IPS-18a (cell line): ENCODE measurements around the gene EXOC7.
A peak's percentile ranks its signal among the peaks of the same experiment; 100 is the strongest.
"Not testable (repeated sequence)": the region's sequence is repeated elsewhere in the genome, so short reads cannot be mapped to it uniquely, and the experiment has no call there.

ENCODE experiments used
- H3K27ac ChIP-seq: one replicate; pipeline ENCODE4 v1.5.1; 2013; ENCODE audit warnings: low read length
- H3K27me3 ChIP-seq: one replicate; pipeline ENCODE4 v1.6.1; 2013; ENCODE audit warnings: mild to moderate bottlenecking, low read length; ENCODE audit not compliant: control insufficient read depth, insufficient read depth
- H3K36me3 ChIP-seq: one replicate; pipeline ENCODE4 v1.6.1; 2013; ENCODE audit warnings: low read depth, low read length; ENCODE audit not compliant: control insufficient read depth
- H3K4me1 ChIP-seq: one replicate; pipeline ENCODE4 v1.6.1; 2013; ENCODE audit warnings: low read depth, low read length; ENCODE audit not compliant: control insufficient read depth
- H3K4me3 ChIP-seq: one replicate; pipeline ENCODE4 v1.5.1; 2013; ENCODE audit warnings: low read length
- H3K9ac ChIP-seq: one replicate; pipeline ENCODE4 v1.6.1; 2013; ENCODE audit warnings: mild to moderate bottlenecking, low read length, moderate library complexity
- H3K9me3 ChIP-seq: one replicate; pipeline ENCODE4 v1.6.1; 2013; ENCODE audit warnings: low read depth, low read length; ENCODE audit not compliant: control insufficient read depth

Gene EXOC7

GRCh38 chr17:76079956-76080767, 23.4 kb downstream of the EXOC7 start:
- H3K27ac ChIP-seq, result no peak overlapping the region
- no peaks in the 10 kb centered on the region for H3K9me3 ChIP-seq
- H3K4me1 ChIP-seq, result peaks cover 32% of the 10 kb centered on the region
- peak overlapping the region; percentile 44 for H3K9ac ChIP-seq
- peaks cover 21% of the 10 kb centered on the region for H3K36me3 ChIP-seq
- peaks cover 60% of the 10 kb centered on the region for H3K27me3 ChIP-seq
- peak overlapping the region; percentile 45 for H3K4me3 ChIP-seq

DNA sequence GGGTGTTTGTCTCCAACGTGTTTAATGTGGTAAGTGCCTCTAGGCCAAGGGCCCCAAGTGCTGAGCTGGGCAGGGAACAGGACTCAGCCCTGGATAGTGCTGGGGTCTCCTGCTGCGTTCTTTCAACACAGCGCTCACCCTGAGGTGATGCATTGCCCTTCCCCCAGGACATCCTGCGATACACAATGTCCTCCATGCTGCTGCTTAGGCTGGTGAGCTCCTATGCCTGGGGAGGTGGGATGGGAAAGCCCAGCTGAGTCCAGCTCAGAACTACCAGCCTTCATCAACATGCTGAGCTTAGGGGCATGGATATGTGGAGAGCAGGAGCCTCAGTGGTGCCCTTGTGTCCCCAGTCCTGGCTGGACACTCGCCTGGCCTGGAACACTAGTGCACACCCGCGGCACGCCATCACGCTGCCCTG, 24.0 kb downstream of the EXOC7 start:
- no peak overlapping the region for H3K27ac ChIP-seq
- H3K36me3 ChIP-seq, result peaks cover 15% of the 10 kb centered on the region
- H3K9ac ChIP-seq, result peak overlapping the region; percentile 44
- H3K9me3 ChIP-seq, result no peaks in the 10 kb centered on the region
- peak overlapping the region; percentile 45 for H3K4me3 ChIP-seq
- peaks cover 32% of the 10 kb centered on the region for H3K4me1 ChIP-seq
- H3K27me3 ChIP-seq, result peaks cover 66% of the 10 kb centered on the region

- Histone ChIP-seq H3K4me1 (peaks cover 32% of the 10 kb centered on the region), H3K27me3 (peaks cover 72% of the 10 kb centered on the region), H3K4me3 (peak within 1 kb of the TSS; percentile 45)
Observed at GRCh38 chr17:76078860-76079534, 24.6 kb downstream of the EXOC7 start, which contains the start of gene ZACN. TSS of gene ZACN (plus strand) at chr17:76079182. CDS start at chr17:76079265, 83 bp downstream.

DNA sequence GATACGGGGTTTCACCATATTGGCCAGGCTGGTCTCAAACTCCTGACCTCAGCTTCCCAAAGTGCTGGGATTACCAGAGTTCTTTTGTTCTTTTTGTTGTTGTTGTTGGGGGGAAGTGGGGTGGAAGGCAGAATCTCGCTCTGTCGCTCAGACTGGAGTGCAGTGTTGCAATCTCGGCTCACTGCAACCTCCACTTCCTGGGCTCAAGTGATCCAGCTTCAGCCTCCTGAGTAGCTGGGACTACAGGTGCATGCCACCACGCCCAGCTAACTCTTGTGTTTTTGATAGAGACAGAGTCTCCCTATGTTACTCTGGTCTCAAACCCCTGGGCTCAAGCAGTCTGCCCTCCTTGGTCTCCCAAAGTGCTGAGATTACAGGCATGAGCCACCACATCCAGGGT, 25.2 kb downstream of the EXOC7 start:
- not testable (repeated sequence) for H3K27ac ChIP-seq, H3K9ac ChIP-seq, H3K9me3 ChIP-seq, H3K4me3 ChIP-seq, H3K36me3 ChIP-seq
- Histone ChIP-seq H3K4me1 (peaks cover 32% of the 10 kb centered on the region), H3K27me3 (peaks cover 78% of the 10 kb centered on the region)

More at GRCh38 chr17:76078860-76079534, 24.6 kb downstream of the EXOC7 start, which contains the start of gene ZACN:
- H3K9me3 ChIP-seq, result no peaks in the 10 kb centered on the region
- H3K36me3 ChIP-seq, result peaks cover 10% of the 10 kb centered on the region
- peak within 1 kb of the TSS; percentile 44 for H3K9ac ChIP-seq
- H3K27ac ChIP-seq, result no peak within 1 kb of the TSS

DNA sequence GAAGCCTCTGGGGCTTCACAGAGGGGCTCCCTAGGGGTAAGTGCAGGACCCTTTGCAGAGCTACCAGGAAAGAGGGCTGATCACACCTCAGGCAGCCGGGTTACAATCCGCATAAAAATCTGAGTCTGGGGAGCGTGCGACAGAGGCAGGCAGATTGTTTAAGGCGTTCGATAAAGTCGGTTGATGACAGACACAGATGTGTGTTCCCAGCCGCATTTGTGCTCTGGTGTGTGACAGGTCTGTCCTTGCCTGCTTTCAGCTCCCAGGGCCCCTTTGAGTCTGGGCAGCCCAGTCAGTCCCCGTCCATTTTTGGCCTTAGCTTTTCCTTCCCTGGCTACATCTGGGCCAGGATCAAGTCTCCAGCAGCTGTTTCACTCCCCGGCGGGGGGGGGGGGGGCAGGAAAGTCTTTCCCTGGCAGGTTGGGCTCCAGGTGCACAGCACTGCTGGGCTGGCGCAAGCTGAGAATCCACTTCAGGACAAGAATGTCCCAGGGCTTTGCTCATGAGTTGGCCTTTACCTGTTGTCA, 25.9 kb downstream of the EXOC7 start:
- H3K9me3 ChIP-seq, result no peaks in the 10 kb centered on the region
- H3K27me3 ChIP-seq, result peaks cover 85% of the 10 kb centered on the region
- H3K4me3 ChIP-seq, result no peak overlapping the region
- H3K36me3 ChIP-seq, result no peaks in the 10 kb centered on the region
- no peak overlapping the region for H3K27ac ChIP-seq
- H3K9ac ChIP-seq, result no peak overlapping the region
- H3K4me1 ChIP-seq, result peaks cover 35% of the 10 kb centered on the region

- no peak overlapping the region for H3K9ac ChIP-seq
- H3K27me3 ChIP-seq, result peaks cover 85% of the 10 kb centered on the region
- H3K36me3 ChIP-seq, result no peaks in the 10 kb centered on the region
- H3K4me3 ChIP-seq, result peak overlapping the region; percentile 45
- H3K27ac ChIP-seq, result no peak overlapping the region
- H3K4me1 ChIP-seq, result peaks cover 35% of the 10 kb centered on the region
- no peaks in the 10 kb centered on the region for H3K9me3 ChIP-seq
Observed at GRCh38 chr17:76076765-76077583, 26.6 kb downstream of the EXOC7 start.

GRCh38 chr17:76076146-76076764, 27.3 kb downstream of the EXOC7 start:
- H3K36me3 ChIP-seq, result no peaks in the 10 kb centered on the region
- H3K4me1 ChIP-seq, result peaks cover 40% of the 10 kb centered on the region
- no peak overlapping the region for H3K9ac ChIP-seq
- no peaks in the 10 kb centered on the region for H3K9me3 ChIP-seq
- no peak overlapping the region for H3K27ac ChIP-seq
- peak overlapping the region; percentile 45 for H3K4me3 ChIP-seq
- peaks cover 85% of the 10 kb centered on the region for H3K27me3 ChIP-seq

GRCh38 chr17:76075364-76076145, 28.0 kb downstream of the EXOC7 start:
- peaks cover 39% of the 10 kb centered on the region for H3K4me1 ChIP-seq
- no peaks in the 10 kb centered on the region for H3K9me3 ChIP-seq
- H3K36me3 ChIP-seq, result no peaks in the 10 kb centered on the region
- peaks cover 79% of the 10 kb centered on the region for H3K27me3 ChIP-seq
- no peak overlapping the region for H3K9ac ChIP-seq
- no peak overlapping the region for H3K27ac ChIP-seq
- peak overlapping the region; percentile 36 for H3K4me3 ChIP-seq

GRCh38 chr17:76074390-76075363, 28.9 kb downstream of the EXOC7 start, which contains the start of gene GALR2:
TSS of gene GALR2 (plus strand) at chr17:76074781. CDS start at chr17:76074884, 103 bp downstream.
- peaks cover 3% of the 10 kb centered on the region for H3K36me3 ChIP-seq
- no peaks in the 10 kb centered on the region for H3K9me3 ChIP-seq
- peaks cover 70% of the 10 kb centered on the region for H3K27me3 ChIP-seq
- H3K4me3 ChIP-seq, result peak within 1 kb of the TSS; percentile 36
- H3K9ac ChIP-seq, result no peak within 1 kb of the TSS
- H3K4me1 ChIP-seq, result peaks cover 30% of the 10 kb centered on the region
- no peak within 1 kb of the TSS for H3K27ac ChIP-seq
